Stimulated activated CD8-positive, alpha-beta memory T cell treated with anti-CD3 and anti-CD28 coated beads, Interleukin-15, amount 100 ng/mL, for 48 hours (primary cell): Measurements from ENCODE around the gene SERPINA10.
"Not testable (repeated sequence)": the region's sequence is repeated elsewhere in the genome, so short reads cannot be mapped to it uniquely, and the experiment has no call there.

Source experiments
- DNase-seq, 2 donors: peaks; one replicate each; pipeline ENCODE4 v3.0.0-alpha.2; 2020; ENCODE audit warnings: low read depth in 2 of 2

The SERPINA10 gene

GRCh38 chr14:94313991-94314655, 21.1 kb upstream of the SERPINA10 start:
- no peak for DNase-seq

GRCh38 chr14:94312481-94313246, 19.6 kb upstream of the SERPINA10 start:
- no peak for DNase-seq

DNA sequence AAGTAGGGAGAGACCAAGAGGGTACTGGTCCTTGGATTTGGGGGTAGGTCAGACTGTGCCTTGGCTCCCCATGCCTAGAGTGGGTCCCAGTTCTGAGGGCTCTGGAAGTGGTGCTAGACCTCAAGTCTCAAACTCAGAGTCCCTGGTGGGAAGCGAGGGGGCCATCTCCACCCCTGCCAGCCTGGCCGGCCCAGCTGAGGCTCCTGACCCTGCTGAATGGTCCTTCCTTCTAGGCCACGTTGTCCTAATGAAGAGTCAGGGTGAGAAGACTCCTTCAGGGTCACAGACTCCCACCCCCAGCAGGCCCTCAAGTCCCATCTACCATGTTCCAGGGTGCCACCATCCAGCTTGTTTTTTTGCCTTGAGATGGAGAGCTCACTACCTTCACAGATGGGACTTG, 17.2 kb upstream of the SERPINA10 start:
- DNase-seq, result no peak

- no peak for DNase-seq
Observed at GRCh38 chr14:94309721-94310120, 16.7 kb upstream of the SERPINA10 start.

- DNase-seq, result no peak
Observed at GRCh38 chr14:94307410-94307992, 14.4 kb upstream of the SERPINA10 start.

DNA sequence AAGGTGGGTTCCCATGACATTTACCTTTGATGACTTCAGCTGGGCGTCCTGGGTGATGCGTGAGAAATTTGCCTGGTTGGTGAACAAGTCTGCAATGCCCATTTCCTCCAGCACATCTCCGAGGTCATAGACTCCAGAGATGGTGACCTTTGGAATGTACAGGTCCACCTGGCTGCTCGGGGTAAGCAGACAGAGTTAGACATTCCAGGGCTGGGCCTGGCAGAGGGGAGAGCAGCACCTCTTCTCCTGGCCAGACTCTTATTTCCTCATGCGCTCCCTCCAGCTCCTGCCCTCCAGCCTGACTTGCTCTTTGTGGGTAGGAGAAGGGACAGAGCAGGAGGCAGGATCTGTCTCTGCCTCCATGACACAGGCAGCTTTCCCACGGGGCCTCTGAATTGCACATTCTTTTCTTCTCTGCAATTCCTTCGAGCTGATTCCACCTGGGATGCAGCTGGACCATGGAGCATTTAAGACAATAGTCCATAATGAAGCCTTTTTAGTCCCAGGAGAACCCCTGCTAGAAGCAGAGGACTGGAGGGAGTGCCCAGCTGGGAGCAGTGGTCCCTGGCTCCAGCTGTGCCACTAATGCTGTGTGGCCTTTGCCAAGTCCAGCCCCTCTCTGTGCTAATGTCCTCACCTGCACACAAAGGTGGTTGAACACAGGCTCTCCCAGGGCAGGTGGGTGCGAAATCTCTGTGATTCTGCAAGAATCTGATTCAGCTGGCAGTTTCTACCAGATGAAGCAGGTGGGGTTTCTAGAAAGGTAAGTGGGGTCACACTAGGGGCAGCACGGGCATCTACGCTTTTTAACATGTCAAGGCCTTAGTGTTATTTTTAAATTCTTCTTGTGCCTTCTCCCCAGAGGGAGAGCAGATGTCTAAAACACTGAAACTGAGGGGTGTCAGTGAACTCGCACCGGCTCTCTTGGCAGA, 13.2 kb upstream of the SERPINA10 start:
- no peak for DNase-seq

DNA sequence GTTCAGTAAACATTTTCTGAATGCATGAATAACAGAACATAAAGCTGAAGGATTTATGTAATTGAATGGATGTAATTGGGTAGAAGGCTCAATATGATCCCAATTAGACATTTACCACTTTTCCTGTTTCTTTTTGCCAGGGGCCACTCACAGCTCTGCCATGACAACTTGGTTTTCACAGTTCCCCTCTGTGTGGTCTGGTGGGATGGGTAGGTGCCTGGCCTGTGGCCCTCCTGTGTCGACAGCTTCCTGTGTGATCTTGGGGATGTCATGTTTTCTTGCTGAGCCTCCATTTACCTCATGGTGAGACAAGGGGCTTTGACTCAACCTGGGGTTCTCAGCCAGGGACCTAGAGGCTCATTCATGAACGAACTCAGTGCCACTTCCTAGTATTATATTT, 12.6 kb upstream of the SERPINA10 start:
- no peak for DNase-seq

GRCh38 chr14:94304243-94304642, 11.2 kb upstream of the SERPINA10 start:
- no peak for DNase-seq

GRCh38 chr14:94303111-94303510, 10.0 kb upstream of the SERPINA10 start:
- DNase-seq, result no peak

GRCh38 chr14:94298130-94298529, 5.1 kb upstream of the SERPINA10 start:
- no peak for DNase-seq

GRCh38 chr14:94296181-94296545, 3.1 kb upstream of the SERPINA10 start:
- not testable (repeated sequence) for DNase-seq

- no peak for DNase-seq
Observed at GRCh38 chr14:94295360-94296180, 2.5 kb upstream of the SERPINA10 start.

GRCh38 chr14:94293578-94293924, 483 bp upstream of the SERPINA10 start:
- DNase-seq, result no peak

GRCh38 chr14:94292526-94292871, 569 bp downstream of the SERPINA10 start:
- DNase-seq, result no peak

GRCh38 chr14:94291906-94292525, 1.1 kb downstream of the SERPINA10 start:
- no peak for DNase-seq

DNA sequence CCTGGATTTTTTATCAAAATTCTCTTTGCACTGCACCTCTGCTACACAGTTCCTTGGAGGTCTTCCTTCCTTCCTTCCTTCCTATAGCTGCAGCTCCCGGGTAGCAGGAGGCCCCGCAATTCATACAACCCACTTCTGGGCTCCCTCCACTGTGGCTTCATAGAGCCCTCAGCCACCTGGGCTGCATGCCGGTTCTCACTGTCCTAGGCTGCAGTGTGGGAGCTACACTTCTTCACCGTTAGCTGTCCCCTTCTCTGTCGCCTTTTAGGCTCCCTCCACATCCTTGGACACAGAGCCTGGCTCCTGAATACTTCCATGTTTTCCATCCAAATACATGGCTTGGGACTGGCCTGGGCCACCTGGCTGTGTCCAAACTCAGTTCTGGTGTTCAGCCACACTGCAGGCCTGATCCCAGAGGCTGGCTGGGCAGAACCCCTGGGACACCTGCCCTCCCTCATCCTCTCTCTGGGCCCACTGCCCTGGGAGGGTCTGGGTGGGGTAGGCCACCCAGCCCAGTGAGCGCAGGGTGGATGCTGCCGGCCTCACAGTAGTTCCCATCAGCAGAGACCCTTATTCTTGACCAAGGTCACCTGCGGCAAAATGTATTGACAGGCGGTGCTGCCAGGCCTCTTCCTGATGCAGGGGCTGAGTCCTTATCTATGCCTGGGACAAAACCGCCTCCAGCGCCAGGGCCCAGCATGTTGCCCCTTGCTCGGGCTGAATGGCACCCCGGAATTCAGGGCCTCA, 1.7 kb downstream of the SERPINA10 start:
- DNase-seq, result no peak

DNA sequence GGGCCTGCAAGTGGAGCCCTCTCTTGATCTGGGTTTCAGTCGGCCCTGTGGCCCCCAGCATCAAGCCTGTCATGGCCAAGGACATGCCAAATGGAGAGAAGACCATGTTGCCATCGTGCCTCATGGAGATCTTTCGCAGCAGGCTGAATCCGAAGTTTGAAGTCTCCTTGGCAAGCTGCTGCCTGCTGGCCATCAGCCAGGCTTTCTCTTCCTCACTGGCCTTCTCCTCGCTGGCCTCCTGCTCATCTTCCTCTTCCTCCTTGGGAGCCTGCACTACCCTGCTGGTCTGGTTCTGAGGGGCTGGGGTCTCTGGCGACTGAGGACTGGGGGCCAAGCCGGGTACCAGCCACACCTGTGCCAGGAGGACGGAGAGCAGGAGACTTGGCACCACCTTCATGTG, 2.9 kb downstream of the SERPINA10 start:
- no peak for DNase-seq

GRCh38 chr14:94288610-94289465, 4.2 kb downstream of the SERPINA10 start:
- no peak for DNase-seq

GRCh38 chr14:94285158-94285557, 7.9 kb downstream of the SERPINA10 start:
- no peak for DNase-seq
